AG09309 (cell line): ENCODE results near the gene MSANTD7.

Source experiments
- DNase-seq: peaks from one replicate; pipeline ENCODE4 v3.0.0-alpha.2; 2010; ENCODE audit warnings: low read depth
- H3K4me3 ChIP-seq: 2 replicates; pipeline ENCODE4 v1.5.1; 2011; ENCODE audit warnings: mild to moderate bottlenecking, low read depth, low read length, moderate library complexity; ENCODE audit not compliant: control insufficient read depth
- TF ChIP-seq, protein P1 (sequence below): IDR thresholded peaks from 2 replicates; pipeline ENCODE4 v1.5.1; 2011; ENCODE audit warnings: mild to moderate bottlenecking, low read depth, low read length, inconsistent platforms; ENCODE audit not compliant: insufficient read depth, control insufficient read depth; ENCODE audit errors: missing control alignments

Gene MSANTD7

DNA sequence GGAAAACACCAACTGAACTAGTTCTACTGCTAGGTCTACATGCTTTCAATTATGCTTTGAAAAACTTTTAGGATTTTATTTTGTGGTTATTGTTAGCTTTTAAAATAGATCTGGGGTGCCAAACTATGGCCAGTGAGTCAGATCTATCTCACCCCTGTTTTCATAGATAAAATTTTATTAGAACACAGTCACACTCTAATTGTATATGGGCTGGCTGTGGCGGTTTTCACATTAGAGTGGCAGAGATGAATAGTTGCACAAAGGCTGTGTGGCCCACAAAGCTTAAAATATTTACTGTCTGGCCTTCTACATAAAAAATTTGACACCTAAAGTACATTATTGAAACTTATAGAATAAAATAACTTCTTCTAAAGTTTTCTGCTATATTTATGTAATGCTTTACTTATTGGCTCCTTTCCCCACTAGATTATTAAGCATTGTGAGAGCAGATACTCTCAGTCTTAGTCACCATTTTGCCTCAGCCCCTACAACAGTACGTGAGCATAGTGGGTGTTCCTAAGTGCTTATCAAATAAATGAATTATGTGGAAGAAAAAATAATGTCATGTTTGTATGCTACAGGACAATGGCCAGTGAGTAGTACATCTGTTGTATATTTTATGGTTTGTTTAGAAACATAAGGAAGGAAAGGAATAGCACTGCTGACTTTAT, 35.1 kb downstream of the MSANTD7 start:
- TF ChIP-seq, protein P1, sequence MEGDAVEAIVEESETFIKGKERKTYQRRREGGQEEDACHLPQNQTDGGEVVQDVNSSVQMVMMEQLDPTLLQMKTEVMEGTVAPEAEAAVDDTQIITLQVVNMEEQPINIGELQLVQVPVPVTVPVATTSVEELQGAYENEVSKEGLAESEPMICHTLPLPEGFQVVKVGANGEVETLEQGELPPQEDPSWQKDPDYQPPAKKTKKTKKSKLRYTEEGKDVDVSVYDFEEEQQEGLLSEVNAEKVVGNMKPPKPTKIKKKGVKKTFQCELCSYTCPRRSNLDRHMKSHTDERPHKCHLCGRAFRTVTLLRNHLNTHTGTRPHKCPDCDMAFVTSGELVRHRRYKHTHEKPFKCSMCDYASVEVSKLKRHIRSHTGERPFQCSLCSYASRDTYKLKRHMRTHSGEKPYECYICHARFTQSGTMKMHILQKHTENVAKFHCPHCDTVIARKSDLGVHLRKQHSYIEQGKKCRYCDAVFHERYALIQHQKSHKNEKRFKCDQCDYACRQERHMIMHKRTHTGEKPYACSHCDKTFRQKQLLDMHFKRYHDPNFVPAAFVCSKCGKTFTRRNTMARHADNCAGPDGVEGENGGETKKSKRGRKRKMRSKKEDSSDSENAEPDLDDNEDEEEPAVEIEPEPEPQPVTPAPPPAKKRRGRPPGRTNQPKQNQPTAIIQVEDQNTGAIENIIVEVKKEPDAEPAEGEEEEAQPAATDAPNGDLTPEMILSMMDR = no peak
- no peak overlapping the region for H3K4me3 ChIP-seq
- DNase-seq = no peak

DNA sequence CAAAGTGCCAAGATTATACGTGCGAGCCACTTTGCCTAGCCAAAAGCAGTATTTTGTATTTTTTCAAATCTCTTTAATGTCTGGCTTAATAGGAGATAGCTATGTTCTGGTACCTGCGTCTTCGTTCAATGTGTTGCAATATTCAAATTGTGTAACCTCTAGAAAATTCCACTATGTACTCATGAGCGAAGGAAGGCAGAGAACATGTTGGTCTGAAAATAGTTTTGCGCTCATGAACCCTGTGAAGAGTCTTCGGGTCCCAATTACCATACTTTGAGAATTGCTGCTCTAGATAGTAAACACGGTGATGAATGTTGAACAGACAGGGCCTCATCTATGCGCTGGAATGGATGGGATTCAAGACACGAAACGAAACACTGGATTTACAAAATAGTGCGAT, 37.8 kb downstream of the MSANTD7 start:
- no peak overlapping the region for H3K4me3 ChIP-seq
- TF ChIP-seq, protein P1 = no peak
- DNase-seq = no peak

DNA sequence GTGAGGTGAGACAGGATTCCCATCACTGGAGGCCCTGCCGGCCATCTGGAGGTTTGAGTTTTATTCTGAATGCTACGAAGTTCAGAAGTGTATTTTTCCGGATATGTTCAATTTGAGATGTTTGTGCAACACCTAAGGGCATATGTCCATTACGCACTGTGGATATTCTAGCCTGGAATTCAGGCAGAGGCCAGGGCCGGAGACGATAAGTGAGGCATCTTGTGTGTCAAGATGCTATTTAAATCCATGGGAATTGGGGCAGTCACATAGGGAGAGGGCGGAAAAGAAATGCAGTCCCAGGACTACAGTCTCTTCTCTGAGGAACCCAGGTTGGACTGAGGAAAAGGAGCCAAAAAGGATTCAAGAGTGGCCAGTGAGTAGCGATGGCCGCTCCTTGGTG, 38.7 kb downstream of the MSANTD7 start:
- no peak overlapping the region for H3K4me3 ChIP-seq
- DNase-seq = no peak
- TF ChIP-seq, protein P1 = no peak

DNA sequence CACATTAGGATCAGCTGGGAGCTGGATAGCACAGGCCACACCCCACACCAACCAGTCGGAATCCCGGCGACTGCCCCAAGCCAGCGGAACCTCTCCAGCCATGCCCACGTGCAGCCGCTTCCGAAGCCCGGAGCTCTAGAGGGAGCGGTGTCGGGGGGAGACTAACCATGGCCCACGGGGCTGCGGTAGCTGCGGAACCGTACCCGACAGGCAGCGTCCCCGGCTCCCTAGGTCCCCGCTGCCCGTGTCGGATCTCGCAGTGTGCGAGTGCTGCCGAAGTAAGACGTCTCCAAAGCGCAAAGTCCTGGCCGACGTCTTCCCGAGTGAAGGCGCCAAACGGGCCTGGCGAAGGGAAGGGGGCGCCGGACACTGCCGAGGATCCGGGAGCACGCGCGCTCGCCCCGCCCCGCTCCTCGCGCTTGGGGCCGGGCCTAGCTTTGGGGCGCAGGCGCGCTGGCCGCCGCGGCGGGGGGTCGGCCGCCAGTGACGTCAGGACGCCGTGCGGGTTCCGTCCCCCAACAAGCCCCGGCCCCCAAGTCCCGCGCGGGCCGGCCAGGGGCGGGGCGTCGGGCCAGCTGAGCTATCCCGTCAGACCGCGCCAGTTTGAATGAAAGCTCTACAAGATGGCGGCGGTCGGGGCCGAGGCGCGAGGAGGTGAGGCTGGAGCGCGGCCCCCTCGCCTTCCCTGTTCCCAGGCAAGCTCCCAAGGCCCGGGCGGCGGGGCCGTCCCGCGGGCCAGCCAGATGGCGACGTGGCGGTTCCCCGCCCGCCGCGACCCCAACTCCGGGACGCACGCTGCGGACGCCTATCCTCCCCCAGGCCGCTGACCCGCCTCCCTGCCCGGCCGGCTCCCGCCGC, 40.4 kb downstream of the MSANTD7 start, which contains the start of gene SUV39H2:
TSS of gene SUV39H2 (plus strand) at position 601 of the 858 bp plus-strand sequence. CDS start at position 624, 23 bp downstream.
- H3K4me3 ChIP-seq = peak within 1 kb of the TSS; percentile 98
- peak; percentile 72 for DNase-seq
- TF ChIP-seq, protein P1 = no peak

DNA sequence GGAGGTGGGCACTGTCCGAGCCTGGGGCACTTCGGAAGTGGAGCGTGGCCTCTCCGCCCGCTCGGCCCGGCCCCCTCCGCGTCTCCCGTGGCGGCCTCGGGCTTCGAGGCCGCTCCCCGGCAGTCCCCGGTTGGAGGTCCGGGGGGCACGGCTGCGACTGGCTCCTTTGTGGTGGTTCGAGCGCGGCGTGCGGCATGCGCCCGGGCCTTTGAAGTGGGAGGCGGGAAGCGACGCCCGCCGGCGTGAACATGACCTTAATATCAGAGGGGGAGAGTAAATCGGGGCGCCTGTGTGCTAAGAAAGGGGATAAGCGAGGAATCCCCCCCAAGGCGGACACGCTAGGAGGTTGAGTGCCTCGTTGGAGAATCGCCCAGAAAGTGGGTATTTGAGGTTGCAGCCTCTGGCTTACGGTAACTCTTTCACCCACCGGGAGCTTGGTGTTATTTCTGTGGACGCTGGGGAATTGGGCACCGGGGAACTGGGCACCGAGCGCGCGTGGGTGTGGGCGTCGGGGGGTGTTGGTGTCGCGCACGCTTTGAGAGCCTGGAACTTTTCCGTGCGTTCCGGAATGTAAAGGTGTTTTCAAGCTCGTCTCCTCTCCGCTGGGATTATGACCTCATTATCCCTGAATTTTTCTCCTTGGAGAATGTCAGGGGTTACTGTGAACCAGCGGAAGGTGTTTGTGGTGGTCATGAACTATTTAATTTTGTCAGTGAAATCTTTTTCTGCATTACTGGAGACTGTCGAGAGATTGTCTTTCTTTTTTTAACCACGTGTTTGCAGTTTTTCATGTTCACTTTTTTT, 41.2 kb downstream of the MSANTD7 start:
- TF ChIP-seq, protein P1 = no peak
- peak overlapping the region; percentile 91 for H3K4me3 ChIP-seq
- no peak for DNase-seq

DNA sequence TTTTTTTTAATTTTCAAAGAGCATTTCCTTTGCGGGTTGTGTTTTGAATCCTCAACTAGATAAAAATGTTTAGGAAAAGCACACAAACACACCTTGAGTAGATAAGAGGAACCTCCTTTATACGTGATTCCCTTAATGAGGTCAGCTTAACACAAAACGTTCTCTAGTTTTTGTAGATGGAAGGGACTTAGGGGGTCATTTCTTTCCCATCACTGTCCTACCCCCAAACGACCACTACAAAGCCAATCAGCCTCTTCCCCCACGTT, 41.8 kb downstream of the MSANTD7 start:
- H3K4me3 ChIP-seq = peak overlapping the region; percentile 91
- no peak for DNase-seq
- TF ChIP-seq, protein P1 = no peak
